Stimulated activated CD4-positive, alpha-beta T cell treated with anti-CD3 and anti-CD28 coated beads, Interleukin-4, amount 100 ng/mL, for 4 hours (primary cell): ENCODE results near the gene SH2B3.
"Not testable (repeated sequence)": the region's sequence is repeated elsewhere in the genome, so short reads cannot be mapped to it uniquely, and the experiment has no call there.

Experiments used
- DNase-seq, 2 experiments: peaks; one replicate each; pipeline ENCODE4 v3.0.0-alpha.2; 2020

SH2B3 gene

DNA sequence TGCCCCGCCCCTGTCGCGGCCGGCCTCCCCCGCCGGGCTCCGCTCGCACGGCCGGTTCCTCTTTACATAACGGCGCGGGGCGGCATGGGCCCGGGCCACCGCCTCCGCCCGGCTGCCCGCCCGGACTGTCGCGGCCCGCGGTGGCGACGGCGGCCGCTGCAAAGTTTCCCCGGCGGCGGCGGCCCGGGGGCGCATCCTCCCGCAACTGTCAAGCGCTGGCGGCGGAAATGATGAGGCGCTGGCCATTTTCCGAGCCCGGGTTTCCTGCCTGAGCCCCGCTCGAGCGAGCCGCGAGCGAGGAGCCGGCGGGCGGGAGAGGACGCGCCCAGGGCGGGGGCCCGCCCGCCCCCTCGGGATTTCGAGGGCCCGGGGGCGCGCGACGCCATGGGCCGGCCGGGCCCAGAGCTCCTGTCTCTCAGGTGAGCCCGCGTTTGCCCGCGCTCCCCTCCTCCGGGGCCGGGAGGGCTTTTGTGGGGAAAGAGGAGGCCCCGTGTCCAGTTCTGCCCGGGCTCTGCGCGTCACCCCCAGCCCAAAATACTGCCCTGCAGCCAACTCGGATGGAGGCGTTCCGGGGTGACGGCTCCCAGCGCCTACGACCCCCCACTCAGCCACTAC, at the start of gene SH2B3:
Gene SH2B3 (plus strand): TSS at position 65 of the 615 bp plus-strand sequence. CDS start 12,223 bp downstream, outside the sequence.
- no peak for DNase-seq

DNA sequence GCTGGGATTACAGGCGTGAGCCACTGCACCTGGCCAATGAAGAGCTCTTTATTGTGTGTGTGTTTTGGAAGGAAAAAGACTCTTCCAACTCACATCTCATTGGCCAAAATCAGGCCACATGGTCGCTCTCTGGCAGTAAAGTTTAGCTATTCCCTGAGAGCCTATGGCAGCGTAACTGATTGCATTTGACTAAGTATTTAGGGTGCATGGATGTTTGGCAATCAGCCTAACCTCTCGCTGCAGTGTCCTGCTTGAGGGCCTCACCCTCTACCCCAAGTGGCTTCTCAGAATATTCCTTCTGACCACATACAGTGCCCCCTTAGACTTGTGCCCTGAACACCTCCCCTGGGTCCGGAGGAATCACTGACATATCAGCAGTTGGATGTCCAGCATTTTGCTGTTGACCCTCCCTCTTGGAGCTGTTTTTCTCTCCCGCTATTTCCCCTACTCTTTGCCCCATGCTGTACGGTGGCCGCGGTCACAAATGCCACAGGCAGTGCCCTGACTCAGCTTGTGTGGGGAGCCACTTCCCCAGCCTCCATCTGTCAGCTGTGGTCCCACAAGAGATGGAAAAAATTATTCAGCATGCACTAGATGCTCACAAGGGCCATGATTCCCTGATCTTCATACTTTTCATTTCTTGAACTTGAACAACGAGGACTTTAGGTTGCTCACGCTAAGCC, 46.4 kb upstream of the SH2B3 start:
- peak in 1 of 2 experiments; percentile 50 for DNase-seq

DNA sequence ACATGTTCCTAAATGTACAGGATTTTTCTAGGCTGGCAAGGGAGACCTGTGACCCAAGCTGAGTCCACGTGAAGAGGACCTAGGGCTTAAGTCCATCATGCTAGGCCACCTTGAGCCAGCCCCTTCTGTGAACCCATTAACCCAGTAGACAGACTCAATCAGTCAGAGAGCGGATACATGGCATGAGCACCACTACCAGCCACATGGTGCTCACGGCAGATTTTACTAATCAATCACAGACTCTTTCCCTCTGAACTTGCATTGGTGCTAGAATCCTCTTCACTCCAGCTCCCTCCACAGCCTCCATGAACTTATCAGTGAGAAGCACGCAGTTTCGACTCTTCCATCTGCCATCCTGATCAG, 45.8 kb upstream of the SH2B3 start:
- no peak for DNase-seq

DNA sequence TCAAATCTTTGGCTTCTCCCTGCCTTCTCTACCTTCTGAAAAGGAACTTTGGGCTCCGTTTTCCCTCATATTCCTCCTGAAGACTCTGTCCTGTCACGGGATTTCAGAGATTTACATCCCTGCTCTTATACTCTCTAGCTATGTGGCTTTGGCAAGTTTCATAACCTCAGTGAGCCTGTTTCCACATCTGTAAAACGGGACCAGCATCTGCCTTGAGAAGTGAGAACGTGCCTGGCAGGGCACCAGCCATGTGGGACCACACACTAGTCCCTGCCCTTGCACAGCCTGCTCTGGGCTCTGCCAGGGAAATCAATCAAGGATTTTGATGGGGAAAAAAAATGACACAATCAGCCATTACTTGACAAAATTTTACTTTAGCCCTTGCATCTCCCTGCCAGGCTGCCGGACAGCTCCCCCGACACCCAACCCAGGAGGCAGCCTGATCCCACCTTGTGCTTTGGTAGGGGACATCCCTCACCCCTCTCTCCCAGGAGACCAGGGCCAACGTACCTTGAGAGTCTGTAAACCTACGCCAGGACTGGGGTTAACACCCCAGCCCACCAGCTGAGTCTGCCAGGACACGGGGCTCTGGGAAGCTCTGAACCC, 45.3 kb upstream of the SH2B3 start:
- no peak for DNase-seq

DNA sequence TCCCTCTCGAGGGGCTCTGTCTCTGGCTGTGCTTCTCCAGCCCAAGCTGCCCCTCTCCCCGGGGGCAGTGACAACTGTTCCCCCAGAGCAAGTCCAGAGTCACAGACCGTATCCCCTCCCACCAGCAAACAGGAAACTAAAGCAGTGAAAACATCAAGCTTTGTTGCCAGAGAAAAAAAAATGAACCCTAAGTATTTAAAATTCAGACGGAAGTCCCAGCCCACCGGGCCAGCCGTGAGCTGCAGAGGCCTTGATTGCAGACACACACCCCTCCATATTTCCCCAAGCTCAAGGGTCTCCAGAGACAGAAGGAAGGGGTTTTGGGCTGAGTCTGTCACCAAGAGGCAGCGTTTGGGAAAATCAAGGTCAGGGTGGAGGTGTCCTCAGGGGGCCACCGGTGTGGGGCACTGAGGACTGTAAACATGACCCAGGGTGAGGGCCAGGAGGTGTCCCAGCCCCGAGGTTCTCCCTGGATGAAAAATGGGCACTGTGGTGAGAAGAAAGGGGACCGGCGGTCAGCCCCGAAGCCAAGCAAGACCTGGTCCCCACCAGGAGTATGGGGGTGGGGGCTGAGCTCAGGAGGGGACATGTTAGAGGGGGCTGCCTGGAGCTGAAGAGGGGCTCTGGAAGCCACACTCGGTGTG, 44.5 kb upstream of the SH2B3 start:
- no peak for DNase-seq

DNA sequence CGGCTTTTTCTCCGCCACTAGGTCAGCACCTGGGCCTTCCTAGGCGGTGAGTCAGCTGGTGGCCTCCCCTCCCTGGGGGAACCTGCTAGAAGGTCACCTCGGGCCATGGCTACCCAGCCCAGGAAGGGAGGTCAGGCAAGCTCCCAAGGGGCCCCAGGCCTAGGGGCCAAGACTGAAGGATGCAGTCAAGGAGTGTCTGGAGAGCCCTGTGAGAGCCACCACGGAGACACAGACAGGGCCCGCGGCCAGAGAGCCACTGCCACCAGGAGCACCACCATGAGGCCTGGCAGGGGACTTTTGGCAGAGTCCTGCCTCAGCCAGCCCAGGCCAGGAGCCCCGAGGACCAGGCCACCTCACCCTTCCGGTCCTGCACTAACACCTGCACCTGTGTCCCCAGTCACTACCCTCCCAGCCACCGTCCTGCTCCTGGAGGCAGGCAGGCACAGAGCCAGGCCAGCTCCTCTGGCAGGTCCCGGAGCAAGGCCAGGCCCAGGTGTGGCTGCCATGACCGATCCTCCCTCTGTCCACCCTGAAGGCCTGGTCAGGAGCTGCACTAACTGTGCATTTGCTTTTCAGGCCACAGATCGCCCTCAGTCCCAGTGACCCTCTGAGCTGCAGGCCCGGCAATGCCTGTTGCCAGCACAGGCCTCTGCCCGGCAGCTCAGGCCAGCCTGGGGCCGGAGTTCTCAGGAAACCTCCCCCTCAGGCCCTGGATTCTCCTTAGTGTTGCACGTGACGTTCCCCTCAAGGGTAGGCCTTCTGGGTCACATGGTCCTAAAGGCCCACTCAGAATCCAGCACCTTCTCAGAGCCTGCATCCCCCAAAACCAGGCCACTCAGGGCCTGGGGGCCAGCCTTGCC, 43.8 kb upstream of the SH2B3 start:
- DNase-seq = no peak

DNA sequence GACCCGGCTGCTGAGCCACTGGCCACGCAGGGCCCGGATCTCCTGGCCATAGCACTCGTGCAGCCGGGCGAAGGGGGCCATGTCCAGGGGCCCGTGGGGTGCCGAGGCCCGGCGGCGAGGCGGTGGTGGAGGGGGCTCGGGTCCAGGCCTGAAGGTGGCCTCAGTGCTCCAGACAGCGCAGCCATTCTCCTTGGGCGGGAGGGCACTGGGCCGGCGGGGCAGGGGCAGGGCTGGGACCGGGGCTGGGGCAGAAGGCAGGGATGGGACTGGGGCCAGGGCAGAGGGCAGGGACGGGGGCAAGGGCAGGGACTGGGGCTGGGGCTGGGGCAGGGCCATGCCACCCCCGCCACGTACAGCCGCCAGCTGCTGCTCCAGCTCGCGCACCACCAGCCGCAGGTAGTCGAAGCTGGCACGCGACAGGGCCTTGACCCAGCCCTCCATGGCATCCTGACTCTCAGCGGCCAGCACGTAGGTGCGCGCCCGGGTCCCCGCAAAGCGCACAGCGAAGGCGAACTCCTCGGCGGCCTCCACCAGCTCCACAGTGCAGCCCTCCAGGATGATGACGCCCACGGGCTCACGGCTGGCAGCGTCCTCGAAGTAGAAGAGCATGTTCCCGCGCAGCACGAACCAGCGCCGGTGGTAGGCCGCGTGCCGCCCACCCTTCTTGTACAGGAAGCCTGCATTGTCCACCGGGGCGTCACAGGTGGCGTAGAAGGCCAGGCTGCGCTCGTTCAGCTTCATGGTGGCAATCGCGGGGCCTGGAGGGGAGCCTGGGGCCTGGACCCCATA, 42.8 kb upstream of the SH2B3 start:
- no peak for DNase-seq

DNA sequence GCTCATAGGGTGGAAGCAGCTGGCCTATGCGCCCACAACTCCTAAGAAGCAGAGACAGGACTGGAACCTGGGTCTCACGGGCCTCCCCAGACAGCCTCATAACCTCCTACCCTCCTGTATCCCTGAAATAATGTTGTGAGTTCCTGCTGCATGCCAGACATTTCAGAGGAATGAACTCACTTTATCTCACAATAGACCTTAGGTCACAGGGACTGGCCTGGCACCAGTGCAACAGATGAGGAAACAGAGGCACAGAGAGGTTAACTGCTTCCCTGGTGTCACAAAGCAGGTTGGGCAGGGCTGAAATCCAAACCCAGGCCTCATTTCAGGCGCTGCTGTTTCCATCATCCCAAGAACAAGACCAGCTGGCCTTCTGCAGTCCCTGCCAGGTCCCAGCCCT, 42.1 kb upstream of the SH2B3 start:
- DNase-seq = no peak

DNA sequence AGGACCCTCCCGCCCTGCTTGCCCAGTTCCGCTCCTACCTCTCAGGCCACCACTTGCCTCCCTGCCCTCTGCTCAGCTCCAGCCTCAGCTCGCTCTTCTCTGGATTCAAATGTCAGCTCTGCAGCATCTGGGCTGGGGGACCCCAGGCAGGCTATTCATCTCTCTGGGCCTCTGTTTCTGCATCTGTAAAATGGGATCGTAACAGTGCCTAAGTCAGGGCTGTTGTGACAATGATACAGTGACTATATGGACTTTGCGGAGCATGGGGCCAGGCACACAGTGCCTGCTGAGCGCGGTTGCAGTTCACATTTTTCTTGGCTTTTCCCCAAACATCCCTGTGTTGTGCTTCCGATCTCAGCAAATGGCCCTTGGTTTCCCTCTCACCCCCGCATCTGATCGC, 39.6 kb upstream of the SH2B3 start:
- DNase-seq = no peak

DNA sequence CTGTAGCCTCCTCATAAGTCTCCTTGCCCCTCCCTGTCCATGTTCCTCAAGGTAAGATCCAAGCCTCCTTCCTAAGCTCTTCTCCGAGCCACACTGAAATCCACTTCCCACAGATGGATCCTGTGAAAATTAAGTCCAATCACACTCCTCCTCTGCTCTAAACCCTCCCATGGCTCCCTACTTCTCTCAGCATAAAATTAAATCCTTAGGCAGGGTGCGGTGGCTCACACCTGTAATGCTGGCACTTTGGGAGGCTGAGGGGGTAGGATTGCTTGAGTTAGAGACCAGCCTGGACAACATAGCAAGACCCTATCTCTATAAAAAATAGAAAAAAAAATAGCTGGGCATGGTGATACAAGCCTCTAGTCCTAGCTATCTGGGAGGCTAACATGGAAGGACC, 39.1 kb upstream of the SH2B3 start:
- no peak for DNase-seq

DNA sequence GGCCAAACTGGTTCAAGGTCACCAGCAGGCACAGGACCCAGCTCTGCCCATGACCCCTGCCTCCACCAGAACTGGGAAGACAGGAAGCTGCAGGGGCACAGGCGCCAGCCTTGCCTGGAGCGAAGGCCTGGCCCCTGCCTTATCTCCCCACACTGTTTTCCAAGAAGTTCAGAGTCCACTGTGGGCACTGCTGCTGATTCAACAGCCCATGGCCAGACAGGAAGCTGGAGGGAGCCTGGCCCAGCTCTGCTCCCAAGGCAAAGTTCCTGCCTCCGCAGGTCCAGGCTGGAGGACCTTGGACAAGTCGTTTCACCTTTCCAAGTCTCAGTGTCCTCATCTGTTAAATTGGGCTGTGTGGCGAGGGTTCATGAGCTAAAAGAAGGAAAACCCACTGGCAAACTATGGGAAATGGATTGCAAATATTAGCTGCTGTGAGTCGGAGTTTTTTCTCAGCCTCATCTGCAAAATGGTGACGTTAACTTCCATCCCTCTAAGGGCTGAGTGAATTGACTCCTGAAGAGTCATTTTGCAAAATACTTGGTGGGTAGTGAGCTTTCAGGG, 38.0 kb upstream of the SH2B3 start:
- no peak for DNase-seq

DNA sequence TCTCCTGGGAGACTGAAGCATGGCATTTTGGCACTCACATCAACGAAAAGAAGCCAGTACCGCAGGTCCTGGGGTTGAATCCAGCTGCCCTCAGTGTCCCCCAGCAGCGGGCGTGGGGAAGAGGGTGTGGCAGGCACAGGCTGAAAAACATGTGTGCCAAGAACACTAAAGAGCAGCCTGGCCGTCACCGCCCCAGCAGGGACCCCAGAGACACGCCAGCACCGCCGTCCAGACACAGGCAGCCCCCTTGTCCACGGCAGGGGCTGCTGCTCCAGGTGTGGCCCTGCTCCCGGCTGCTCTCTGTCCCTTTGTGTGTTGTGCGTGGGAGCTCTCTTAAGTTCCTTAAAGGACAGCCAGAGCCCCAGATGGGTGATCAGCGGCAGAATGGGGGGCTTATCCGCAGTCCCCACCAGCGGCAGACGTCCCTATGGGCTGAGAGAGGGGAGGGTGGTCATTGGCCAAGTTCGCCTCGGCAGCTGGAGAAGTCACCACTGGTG, 37.4 kb upstream of the SH2B3 start:
- no peak for DNase-seq

DNA sequence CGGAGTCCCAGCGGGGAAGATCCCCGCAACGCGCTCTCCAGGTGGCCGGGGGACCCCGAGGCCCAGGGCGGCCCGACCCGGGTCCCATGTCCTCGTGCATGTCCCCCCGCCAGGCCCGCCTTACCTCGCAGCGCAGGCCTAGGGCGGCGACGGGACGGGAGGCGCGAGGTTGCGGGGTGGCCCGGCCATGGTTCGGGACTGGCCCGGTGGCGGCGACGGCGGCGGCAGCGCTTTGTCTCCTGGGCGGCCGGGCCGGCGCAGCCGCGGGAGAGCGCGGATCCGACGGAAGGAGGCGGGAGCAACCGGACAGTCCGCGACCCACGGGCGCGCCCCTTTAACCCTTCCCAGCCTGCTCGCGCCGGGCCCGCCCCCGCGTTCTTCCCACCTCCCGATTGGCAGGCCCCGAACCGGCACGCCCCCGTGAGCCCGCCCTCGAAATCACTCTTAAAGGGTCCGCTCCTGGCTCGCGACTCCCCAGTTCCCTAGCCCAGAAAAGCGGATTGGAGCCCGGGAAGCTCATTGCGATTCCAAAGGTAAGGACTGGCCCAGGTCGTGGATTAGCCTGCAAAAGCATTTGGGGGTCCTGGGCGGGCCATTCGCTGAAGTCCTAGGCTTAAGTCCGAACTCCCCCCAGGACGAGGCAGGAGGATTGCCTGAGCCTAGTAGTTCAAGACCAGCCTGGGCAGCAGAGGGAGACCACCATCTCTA, 36.8 kb upstream of the SH2B3 start, which contains the start of gene PHETA1:
Gene PHETA1 (minus strand): TSS at position 308 of the 708 bp plus-strand sequence. CDS start 5,668 bp downstream, outside the sequence.
- DNase-seq = peak; percentile 74 to 86

DNA sequence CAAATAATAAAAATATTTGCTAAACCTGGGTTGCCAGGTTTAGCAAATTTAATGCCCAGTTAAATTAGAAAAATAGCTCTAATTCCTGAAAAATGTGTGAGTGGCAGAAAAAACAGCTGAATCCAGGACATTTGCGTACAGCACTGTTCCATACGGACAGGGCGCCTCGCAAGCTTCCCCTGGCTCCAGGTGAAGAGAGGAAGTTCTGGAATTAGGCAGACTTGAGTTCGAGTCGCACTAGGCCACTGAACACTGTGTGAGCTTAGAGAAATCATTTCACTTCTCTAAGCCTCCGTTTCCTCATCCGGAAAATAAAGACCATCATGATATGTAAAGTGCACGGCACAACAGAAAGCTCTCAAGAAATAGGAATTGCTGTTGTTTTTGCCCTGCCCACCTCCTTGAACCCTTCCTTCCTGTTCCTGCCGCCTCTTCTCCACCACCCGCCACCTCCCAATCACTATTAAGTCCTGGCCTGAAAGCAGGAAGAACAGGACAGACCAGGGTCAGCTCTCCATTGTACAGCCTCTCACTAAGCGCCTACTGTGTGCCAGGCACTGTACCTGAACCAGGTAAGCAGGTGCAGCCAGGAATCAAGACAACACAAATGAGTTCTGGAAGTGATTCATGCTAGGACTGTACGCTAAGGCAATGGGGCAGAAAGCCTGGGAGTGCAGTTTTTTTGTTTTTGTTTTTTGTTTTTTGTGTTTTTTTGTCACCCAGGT, 36.1 kb upstream of the SH2B3 start:
- no peak for DNase-seq

DNA sequence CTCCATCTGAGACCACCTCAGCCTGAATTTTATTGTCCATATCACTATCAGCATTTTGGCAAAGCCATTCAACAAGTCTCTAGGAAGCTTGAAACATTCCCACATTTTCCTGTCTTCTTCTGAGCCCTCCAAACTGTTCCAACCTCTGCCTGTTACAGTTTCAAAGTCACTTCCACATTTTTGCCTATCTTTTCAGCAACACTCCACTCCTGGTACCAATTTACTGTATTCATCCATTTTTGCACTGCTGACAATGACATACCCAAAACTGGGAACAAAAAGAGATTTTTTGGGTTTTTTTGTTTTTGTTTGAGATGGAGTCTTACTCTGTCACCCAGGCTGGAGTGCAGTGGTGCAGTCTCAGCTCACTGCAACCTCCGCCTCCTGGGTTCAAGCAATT, 32.5 kb upstream of the SH2B3 start:
- not testable (repeated sequence) for DNase-seq

DNA sequence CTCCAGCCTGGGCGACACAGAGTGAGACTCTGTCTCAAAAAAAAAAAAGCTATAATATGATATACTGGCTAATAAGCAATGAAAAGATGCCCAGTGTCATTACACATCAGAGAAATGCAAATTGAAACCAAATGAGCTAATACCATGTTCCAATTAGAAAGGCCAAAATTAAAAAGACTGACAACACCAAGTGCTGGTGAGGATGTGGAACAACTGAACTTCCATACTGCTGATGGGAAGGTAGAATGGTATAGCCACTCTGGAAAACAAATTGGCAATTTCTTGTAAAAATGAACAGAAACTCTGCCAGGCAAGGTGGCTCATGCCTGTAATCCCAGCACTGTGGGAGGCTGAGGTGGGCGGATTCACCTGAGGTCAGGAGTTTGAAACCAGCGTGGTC, 28.3 kb upstream of the SH2B3 start:
- DNase-seq = no peak

DNA sequence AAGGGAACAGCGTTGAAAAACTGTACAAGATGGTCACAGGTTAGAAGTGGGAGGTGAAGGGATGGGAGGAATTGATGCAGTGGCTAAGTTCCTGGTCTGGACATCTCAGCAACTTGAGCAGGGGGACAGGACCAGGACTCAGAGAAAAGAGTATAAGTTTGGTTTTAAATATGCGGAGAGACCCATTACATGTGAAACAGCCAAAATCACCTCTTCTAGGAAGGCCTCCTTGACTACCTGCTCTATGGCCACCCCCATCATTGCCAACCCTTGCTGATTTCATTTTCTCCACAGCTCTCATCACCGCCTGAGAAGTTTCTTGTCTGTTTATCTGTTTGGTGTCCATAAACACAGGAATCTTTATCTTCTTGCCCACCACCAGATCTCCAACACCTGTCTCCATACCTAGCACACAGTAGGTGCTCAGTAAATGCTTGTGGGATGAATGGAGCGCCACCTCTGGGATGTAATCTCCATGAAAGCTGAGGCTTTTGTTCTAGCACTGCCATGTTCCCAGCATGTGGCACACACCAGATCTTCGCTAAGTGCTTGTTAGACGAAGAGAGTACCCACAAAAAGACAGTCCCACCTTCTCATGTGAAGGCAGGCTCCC, 25.7 kb upstream of the SH2B3 start:
- DNase-seq = no peak

DNA sequence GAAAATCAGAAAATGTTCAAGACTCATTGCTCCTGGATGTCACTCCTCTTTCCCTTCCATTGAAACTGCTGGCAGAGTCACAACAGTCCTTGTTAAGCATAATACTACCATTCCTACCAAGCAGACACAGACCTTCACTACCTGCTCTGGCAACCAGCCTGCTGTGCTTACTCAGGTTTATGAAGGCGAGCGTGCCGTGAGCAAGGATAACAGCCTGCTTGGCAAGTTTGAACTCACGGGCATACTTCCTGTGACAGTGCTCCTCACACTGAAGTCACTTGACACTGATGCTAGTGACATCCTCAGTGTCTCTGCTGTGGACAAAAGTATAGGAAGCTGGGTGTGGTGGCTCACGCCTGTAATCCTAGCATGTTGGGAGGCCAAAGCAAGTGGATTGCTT, 21.1 kb upstream of the SH2B3 start:
- DNase-seq = no peak

DNA sequence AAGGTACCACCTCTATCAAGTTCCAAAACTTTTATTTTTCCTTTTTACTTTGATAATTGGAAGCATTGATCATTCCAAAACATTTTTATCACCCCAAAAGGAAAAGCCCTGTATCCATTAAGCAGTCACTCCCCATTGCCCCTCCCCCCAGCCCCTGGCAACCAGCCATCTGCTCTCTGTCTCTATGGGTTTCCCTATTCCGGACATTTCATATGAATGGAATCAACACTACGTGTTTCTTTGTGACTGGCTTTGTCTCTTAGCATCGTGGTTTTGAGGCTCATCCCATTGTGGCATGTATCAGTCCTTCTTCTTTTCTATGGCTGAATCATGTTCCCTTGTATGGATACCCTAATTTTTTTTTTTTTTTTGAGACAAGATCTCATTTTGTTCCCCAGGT, 18.8 kb upstream of the SH2B3 start:
- DNase-seq = no peak
